GM18867 (cell line): ENCODE results near the gene TOR1A.
"Not testable (repeated sequence)": the region's sequence is repeated elsewhere in the genome, so short reads cannot be mapped to it uniquely, and the experiment has no call there.

Experiments used
- ATAC-seq: cut with Tn5 transposase; IDR thresholded peaks from one replicate; pipeline ENCODE4 v1.9.1; 2021; ENCODE audit warnings: mild to moderate bottlenecking, moderate library complexity; ENCODE audit not compliant: unreplicated experiment

Gene TOR1A

GRCh38 chr9:129783516-129784361, 40.2 kb downstream of the TOR1A start:
- ATAC-seq: no peak

GRCh38 chr9:129781981-129782380, 42.0 kb downstream of the TOR1A start:
- ATAC-seq: no peak

DNA sequence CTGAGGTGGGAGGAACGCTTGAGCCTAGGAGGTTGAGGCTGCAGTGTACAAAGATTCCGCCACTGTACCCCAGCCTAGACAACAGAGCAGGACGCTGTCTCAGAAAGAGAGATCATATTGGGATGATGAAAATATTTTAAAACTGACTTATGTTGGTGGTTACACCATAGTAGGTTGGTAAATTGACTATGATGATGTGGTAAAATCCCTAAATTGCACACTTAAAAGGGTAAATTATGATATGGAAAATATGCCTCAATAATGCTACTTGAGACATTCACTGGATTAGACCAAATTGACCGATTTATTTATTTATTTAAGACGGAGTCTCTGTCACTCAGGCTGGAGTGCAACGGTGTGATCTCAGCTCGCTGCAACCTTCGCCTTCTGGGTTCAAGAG, 42.8 kb downstream of the TOR1A start:
- ATAC-seq: no peak

DNA sequence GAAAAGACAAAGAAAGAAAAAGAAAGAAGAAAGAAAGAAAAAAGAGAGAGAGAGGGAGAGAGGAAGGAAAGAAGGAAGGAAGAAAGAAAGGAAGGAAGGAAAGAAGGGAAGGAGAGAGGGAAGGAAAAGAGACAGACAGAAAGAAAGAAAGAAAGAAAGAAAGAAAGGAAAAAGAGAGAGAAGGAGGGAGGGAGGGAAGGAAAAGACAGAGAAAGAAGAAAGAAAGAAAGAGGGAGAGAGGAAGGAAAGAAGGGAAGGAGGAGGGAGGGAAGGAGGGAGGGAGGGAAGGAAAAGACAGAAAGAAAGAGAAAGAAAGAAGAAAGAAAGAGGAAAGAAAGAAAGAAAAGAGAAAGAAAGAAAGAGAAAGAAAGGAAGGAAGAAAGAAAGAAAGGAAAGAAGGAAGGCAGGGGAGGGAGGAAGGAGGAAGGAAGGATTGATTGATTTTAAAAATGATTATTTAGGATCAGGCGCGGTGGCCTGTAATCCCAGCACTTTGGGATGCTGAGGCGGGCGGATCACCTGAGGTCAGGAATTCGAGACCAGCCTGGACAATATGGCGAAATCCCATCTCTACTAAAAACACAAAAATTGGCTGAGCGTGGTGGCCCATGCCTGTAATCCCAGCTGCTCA, 44.3 kb downstream of the TOR1A start:
- no peak for ATAC-seq

DNA sequence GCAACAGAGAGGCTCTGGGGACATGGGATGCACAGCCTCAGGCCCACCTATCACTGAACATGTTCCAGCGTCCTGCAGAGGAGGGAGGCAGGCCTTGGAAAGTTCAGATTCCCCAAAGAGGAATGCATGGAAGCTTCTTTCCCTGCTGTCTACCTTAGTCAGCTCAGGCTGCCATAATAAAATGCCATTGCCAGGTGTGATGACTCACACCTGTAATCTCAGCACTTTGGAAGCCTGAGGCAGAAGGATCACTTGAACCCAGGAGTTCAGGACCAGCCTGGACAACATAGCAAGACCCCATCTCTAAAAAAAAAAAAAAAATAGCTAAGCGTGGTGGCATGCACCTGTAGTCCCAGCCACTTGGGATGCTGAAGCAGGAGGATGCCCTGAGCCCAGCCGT, 45.5 kb downstream of the TOR1A start:
- no peak for ATAC-seq

DNA sequence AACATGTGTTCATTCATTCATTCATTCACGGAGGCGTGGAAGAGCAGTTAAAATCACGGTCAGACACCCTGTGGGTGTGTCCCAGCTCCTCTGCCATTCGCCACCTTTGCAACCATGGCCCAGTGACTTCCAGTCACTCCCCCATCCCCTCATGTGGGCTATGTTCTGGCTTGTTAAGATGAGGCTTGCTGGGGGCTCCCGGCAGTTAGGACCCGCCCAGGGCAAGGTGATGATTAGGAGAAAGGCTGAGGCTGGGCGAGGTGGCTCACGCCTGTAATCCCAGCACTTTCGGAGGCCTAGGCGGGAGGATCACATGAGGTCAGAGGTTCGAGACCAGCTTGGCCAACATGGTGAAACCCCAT, 46.2 kb downstream of the TOR1A start:
- no peak for ATAC-seq

DNA sequence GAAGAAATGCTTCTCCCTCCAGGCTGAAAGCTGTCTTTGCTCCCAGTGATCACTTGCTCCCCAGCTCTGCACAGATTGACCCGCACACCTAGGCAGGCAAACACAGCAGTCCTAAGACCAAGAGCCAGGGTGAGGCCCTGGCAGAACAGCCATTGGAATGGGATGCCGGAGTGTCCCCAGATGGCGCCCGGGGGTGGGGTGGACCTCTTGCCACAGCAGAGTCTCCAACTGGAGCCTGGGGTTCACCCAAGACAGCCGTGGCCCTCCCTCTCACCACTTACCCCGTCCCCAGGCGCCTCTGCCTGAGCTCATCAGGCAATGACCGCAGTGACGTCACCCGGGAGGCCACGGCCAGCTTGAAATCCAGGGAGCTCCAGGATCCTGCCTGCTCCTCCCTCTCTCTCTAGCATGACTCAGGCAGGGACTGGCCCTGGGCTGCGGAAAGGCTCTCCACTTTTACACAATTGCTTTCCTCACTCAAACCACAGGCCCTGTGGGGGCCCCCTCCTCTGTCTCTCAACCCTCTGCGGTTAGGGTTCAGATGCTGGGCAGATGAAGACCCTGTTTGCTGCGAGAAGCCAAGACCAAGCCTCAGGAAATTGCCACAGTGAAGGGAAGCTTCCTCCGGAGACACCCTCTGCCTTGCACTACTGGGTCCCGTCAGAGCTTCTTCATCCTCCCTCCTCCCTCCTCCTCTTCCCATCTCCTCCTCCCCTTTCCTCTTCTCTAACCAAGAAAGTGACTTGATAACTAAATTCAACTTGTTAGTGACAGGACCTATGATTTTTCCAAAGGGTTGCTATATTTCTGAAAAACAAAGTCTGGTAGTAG, 46.8 kb downstream of the TOR1A start:
- no peak for ATAC-seq

GRCh38 chr9:129776566-129776937, 47.4 kb downstream of the TOR1A start:
- ATAC-seq: no peak

DNA sequence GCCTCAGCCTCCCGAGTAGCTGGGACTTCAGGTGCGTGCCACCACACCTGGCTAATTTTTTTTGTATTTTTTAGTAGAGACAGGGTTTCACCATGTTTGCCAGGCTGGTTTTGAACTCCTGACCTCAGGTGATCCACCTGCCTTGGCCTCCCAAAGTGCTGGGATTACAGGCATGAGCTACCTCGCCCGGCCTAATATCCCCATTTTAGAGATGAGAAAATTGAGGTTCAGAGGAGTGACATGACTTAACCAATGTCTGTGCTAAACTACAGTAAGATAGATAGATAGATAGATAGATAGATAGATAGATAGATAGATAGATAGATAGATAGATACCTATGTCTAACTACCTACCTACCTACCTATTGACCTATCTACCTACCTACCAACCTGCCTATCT, 47.8 kb downstream of the TOR1A start:
- not testable (repeated sequence) for ATAC-seq

DNA sequence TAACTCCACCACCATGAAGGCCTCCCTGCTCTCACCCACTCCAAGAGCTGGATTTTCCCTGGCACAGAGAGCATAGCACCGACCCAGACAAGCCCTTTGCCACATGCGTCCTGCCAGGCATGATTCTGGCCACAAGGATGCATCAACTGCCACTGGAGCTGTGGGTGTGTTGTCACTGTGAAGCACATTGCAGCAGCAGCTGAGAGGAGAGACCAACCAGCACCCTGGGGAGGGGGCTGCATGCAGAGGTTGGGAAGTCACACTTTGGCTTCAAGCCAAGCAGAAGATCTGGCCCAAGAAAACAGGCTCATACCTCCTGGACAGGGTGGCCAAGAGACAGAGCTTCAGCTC, 48.5 kb downstream of the TOR1A start:
- ATAC-seq: no peak

DNA sequence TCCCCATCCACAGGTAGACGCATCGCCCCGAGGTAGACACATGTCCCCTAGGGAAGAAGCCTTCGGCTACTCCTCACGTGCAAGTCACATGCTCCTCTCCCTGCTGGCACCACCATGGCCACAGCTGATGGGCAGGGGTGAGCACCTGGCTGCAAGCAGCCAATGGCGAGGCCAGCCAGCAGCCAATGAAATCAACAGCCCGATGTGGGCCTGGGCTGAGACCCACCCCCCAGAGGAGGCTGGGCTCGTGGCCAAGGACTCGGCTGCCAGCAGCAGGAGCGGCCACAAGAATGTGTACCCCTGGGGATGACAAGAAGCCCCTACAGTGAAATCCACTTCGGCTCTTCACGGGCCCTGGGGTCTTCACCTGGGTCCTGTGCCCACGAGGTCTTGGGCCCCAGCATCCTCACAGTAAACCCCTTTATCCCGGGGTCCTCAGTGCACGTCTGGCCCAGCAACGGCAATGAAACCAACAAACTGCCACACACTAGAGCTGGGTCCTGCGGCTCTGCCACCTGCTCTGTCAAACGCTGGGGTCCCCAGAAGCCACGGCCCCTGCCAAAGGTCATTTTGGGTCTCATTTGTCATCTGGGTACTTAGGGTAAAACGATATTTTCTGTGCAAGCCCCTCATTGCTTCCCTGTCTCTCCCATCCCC, 49.0 kb downstream of the TOR1A start:
- no peak for ATAC-seq

DNA sequence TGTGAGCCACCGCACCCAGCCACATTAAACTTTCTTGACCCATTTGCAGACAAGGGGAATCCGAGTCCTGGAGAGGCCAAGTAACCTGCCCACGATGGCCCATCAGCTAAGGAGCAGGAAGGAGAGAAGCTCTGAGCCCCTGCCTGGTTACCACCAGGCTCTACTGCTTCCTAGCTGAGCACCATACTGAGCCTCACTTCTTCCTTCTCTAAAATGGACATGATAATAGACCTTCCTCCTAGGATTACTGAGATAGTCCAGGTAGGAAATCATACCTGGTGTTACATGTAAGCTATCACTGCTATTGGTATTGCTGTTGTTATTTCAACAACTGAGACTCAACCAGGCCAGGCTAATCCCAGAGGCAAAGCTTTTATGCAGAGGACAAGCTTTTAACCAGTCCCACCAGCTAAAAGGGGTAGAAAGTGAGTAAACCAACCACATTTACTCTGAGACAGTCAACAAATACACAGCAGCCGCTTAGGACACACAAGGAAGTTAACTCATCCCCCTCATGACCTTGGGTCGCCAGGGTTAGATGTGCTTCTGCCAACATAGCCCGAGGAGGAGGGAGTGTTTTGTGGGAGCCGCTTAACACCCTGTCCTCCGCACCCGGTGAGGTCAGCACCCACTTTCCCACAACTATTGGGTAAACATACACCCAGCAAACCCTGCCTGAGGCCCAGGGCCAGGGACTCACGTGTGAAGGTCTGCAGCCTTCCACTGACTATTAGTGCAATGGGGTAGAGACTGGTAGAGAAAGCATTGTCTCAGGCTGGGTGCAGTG, 50.5 kb downstream of the TOR1A start:
- ATAC-seq: no peak

GRCh38 chr9:129770741-129771140, 53.2 kb downstream of the TOR1A start:
- ATAC-seq: no peak

DNA sequence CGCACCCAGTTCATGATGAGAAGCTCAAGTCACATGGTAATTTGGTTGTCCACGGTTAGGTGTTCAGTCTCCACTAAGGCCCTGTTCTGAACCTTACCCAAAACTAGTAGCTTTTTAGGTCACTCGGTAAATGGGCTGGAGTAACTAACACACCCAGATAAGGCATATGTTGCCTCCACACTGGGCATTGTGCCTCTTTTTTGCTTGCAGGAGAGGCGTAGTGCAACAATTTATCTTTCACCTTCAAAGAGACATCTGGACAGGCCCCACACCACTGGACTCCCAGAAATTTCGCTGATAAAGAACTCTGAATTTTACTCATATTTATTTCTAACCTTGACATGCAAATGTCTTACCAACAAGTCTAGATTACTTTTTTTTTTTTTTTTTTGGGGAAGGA, 54.3 kb downstream of the TOR1A start:
- ATAC-seq: no peak

GRCh38 chr9:129768486-129768885, 55.5 kb downstream of the TOR1A start:
- no peak for ATAC-seq

DNA sequence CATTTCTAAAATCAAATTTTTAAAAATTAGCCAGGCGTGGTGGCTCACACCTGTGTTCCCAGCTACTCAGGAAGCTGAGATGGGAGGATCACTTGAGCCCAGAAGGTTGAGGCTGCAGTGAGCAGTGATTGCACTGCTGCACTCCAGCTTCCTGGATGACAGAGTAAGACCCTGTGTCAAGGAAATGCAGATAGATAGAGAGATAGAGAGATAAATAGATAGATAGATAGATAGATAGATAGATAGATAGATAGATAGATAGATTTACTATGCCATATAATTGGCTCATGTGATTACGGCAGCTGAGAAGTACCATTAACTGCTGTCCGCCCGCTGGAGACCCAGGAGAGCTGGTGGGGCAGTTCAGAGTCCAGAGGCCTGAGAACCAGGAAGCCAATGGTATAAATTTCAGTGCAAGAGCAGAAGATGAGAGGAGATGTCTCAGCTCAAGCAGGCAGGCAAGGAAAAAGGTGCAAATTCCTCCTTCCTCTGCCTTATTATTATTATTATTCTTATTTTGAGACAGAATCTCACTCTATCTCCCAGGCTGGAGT, 58.1 kb downstream of the TOR1A start:
- no peak for ATAC-seq

DNA sequence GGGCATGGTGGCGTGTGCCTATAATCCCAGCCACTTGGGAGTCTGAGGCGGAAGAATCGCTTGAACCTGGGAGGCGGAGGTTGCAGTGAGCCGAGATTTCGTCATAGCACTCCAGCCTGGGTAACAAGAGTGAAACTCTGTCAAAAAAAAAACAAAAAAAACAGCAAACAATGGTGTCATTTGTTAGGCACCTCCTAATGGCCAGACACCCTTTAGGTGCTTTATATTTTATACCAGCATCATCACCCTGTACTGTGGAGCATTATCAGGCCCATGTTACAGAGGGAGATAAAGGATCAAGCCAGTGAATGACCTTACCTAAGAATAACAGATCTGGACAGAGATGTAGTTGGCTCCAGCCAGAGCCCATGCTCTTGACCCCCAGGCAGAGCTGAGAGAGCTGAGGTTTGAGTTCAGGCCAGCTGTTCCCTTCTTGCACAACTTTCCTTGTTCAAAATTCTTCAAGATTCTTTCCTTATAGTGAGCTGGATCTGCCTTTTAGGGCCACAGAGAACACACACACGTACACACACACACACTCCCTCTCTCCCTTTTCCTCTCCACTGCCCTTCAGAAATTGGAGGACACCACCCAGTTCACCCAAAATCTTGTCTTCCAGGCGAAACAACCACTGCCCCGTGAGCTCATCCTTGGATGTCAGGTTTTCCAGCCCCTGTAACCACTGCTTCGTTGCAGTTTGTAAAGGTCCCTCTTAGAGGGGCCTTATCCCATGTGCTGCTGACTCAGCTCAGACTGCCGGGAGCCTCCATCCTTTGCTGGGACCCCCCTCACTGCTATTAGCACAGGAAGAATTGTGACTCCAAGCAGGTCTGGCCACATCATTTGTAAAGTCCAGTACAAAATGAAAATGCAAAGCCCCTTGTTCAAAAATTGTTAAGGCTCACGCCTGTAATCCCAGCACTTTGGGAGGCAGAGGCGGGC, 60.7 kb downstream of the TOR1A start:
- ATAC-seq: no peak
